Nephron (organoid): ENCODE measurements around the gene SMIM36.
"Not testable (repeated sequence)": the region's sequence is repeated elsewhere in the genome, so short reads cannot be mapped to it uniquely, and the experiment has no call there.

Experiments used
- H3K27ac Mint-ChIP-seq, 3 experiments: 2 replicates each; pipeline ENCODE4 v1.8.0; 2020; ENCODE audit warnings: mixed read lengths in 3 of 3, mild to moderate bottlenecking in 2 of 3, moderate library complexity in 1 of 3
- H3K27me3 Mint-ChIP-seq: 2 replicates; pipeline ENCODE4 v1.8.0; 2021; ENCODE audit warnings: low read depth, mild to moderate bottlenecking, moderate library complexity, mixed read lengths
- H3K36me3 Mint-ChIP-seq: 2 replicates; pipeline ENCODE4 v1.8.0; 2020; ENCODE audit warnings: low read depth, mixed read lengths
- H3K4me1 Mint-ChIP-seq: 2 replicates; pipeline ENCODE4 v1.8.0; 2020; ENCODE audit warnings: mixed read lengths
- H3K4me3 Mint-ChIP-seq, 3 experiments: 2 replicates each; pipeline ENCODE4 v1.8.0; 2020; ENCODE audit warnings: mild to moderate bottlenecking in 3 of 3, mixed read lengths in 3 of 3, moderate library complexity in 2 of 3
- H3K9me3 Mint-ChIP-seq: 2 replicates; pipeline ENCODE4 v1.8.0; 2020; ENCODE audit warnings: mixed read lengths
- CTCF ChIP-seq, 3 experiments: fragments of 200-600 bp; sonication (generic); IDR thresholded peaks; one replicate each; pipeline ENCODE4 v1.5.0; 2021; ENCODE audit warnings: antibody characterized with exemption in 3 of 3; ENCODE audit not compliant: unreplicated experiment in 3 of 3

Gene SMIM36

DNA sequence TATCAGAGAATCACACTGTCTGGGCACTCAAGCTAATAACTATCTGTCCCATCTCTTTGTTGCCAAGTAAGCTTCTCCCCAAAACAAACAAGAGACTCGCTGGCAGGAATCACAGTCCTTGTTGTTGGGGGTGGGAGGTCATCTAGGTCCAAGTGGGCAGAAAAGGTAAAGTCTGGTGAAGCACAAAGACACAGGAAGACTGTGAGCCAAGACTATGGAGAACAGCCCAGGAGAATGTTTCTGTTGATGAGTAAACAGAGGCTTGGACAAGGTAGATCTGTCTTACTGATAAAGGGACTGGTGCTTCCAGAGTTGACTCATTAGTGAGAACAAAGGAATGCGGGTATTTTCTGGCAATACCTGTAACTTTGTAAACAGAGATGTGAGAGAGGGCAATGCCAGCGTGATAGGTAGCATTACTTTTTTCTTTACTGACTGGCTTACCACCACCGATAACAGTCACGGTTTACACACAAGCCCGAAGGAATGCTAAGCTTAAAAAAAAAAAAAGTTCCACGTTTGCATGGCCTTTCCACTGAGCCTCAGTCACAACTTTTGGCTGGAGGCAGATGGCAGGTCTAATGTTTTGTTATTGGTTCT, 78.1 kb downstream of the SMIM36 start:
- Mint-ChIP-seq H3K27ac (peak overlapping the region; percentile 36 to 82 (median 40)), H3K4me3 (no peak overlapping the region), H3K36me3 (no peaks in the 10 kb centered on the region), H3K27me3 (peaks cover 3% of the 10 kb centered on the region), H3K4me1 (peaks cover 23% of the 10 kb centered on the region), H3K9me3 (no peaks in the 10 kb centered on the region)
- no peak for TF ChIP-seq CTCF (IDR thresholded peaks at IDR 0.05; ENCODE audit: unreplicated experiment in 3 of 3)

- H3K27ac Mint-ChIP-seq = peak overlapping the region in 1 of 3 experiments; percentile 82
- no peaks in the 10 kb centered on the region for H3K9me3 Mint-ChIP-seq
- H3K4me1 Mint-ChIP-seq = peaks cover 20% of the 10 kb centered on the region
- no peaks in the 10 kb centered on the region for H3K36me3 Mint-ChIP-seq
- H3K4me3 Mint-ChIP-seq = no peak overlapping the region
- H3K27me3 Mint-ChIP-seq = peaks cover 3% of the 10 kb centered on the region
- no peak for TF ChIP-seq CTCF (IDR thresholded peaks at IDR 0.05; ENCODE audit: unreplicated experiment in 3 of 3)
These were observed 78.8 kb downstream of the SMIM36 start for GRCh38 chr17:55432358-55433028.

DNA sequence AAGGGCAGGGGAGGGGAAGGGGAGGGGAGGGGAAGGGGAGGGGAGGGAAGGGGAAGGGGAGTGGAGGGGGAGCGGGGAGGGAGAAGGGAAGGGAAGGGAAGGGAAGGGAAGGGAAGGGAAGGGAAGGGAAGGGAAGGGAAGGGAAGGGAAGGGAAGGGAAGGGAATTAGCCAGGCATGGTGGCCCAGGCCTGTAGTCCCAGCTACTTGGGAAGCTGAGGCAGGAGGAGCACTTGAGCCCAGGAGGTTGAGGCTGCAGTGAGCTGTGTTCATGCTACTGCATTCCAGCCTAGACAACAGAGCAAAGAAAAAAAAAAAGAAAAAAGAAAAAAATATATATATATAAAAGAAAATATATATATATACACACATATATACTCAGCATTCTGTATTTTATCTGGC, 79.3 kb downstream of the SMIM36 start:
- H3K27ac Mint-ChIP-seq, H3K27me3 Mint-ChIP-seq, H3K4me3 Mint-ChIP-seq, H3K36me3 Mint-ChIP-seq, H3K9me3 Mint-ChIP-seq: not testable (repeated sequence)
- H3K4me1 Mint-ChIP-seq = peaks cover 17% of the 10 kb centered on the region

DNA sequence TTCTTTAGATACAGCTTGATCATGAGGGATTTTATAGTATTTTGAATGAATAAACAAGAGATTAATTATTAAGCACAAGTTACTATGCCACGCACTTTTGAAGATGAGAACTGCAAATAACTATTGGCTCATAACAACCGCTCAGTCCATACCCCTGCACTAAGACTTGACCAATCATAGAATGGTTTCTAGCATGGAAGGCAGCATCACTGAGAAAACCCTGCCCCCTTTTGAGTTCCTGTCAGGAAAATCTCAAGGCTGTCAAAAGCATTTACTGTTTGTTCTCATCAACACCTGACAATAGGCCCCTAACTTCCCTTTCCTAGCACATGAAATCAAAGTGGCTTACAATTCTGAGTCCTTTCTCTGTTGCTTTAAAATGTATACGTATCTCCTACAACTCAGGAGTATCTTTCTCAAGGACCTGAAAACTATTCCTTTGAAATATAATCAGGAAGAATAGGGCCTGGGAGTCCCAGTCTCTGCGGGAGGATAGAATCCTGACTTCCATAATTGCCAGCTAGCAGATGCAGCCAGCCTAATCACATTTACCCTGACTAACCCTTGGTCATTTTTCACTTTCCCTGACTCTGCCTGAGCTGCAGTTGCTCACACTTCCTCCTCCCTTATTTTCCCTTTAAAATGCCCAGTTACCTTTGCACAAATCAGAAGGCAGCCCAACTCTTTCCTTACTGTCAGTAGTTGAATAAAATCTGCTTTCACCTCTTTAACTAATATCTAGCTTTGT, 80.5 kb downstream of the SMIM36 start:
- Mint-ChIP-seq H3K4me3 (no peak overlapping the region), H3K27me3 (peaks cover 5% of the 10 kb centered on the region), H3K9me3 (no peaks in the 10 kb centered on the region), H3K4me1 (peaks cover 17% of the 10 kb centered on the region), H3K27ac (peak overlapping the region in 2 of 3 experiments; percentile 15 to 53), H3K36me3 (no peaks in the 10 kb centered on the region)
- no peak for TF ChIP-seq CTCF (IDR thresholded peaks at IDR 0.05; ENCODE audit: unreplicated experiment in 3 of 3)

DNA sequence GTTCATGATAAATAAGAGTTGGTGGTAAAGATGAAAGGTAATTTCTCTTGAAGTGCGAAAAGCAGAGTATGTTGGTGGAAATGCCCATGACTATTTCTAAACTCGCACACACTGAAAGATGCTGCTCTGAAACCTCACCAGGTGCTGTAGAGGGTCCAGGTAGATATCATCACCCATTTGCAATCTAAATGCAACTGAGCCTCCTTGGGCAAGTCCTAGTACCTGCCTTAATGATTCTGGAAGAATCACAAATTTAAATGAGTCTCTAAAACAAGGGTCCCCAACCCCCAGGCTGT, 83.7 kb downstream of the SMIM36 start:
- no peaks in the 10 kb centered on the region for H3K36me3 Mint-ChIP-seq
- no peaks in the 10 kb centered on the region for H3K9me3 Mint-ChIP-seq
- peaks cover 8% of the 10 kb centered on the region for H3K4me1 Mint-ChIP-seq
- no peak for TF ChIP-seq CTCF (IDR thresholded peaks at IDR 0.05; ENCODE audit: unreplicated experiment in 3 of 3)
- H3K4me3 Mint-ChIP-seq = no peak overlapping the region
- H3K27ac Mint-ChIP-seq = no peak overlapping the region
- H3K27me3 Mint-ChIP-seq = peaks cover 17% of the 10 kb centered on the region

DNA sequence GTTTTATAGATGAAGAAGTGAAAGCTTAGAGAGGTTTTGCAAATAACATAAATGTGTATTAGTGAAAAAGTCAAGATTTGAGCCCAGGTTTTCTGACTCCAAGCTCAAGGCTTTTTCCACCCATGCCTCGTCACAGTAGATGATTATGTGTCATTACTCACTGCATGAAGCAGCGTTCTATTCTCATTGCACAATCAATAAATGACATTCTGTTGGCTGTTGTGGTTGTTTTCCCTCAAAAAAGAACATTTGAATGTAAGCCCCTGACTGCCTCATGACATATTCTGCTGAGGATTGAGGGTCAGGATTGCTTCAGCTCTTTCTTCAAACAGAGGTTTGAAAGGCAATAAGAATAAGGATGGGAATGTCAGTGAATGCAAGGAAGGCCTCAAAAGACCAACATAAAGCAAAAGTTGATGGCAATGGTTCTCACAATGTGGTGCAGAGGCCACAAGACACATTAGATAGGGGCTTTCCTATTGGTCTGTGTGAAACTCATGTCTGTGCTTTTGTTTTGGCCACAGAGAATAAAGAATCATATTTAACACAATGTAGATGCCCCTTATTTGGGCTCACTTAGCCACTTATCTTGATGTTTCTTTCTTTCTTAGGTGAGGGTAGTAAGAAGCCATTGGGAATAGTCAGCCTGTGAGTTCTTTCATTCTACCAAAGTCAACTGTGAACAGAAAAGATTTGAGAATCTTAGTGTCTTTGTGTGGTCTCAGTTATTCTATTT, 84.2 kb downstream of the SMIM36 start:
- H3K9me3 Mint-ChIP-seq = no peaks in the 10 kb centered on the region
- no peak overlapping the region for H3K27ac Mint-ChIP-seq
- no peak overlapping the region for H3K4me3 Mint-ChIP-seq
- H3K4me1 Mint-ChIP-seq = peaks cover 11% of the 10 kb centered on the region
- no peak for TF ChIP-seq CTCF (IDR thresholded peaks at IDR 0.05; ENCODE audit: unreplicated experiment in 3 of 3)
- H3K27me3 Mint-ChIP-seq = peaks cover 20% of the 10 kb centered on the region
- H3K36me3 Mint-ChIP-seq = no peaks in the 10 kb centered on the region
